Measurements from ENCODE around the gene TLCD1.

DNA sequence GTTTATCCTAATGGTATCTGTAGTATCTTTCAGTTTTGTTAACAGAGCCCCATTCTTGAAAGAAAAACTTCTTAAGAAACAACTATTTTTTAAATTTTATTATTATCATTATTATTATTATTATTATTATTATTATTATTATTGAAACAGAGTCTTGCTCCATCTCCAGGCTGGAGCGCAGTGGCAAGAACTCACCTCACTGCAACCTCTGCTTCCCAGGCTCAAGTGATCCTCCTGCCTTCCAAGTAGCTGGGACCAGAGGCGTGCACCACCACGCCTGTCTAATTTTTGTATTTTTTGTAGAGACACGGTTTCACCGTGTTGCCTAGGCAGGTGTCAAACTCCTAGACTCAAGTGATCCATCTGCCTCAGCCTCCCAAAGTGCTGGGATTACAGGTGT is 40.7 kb downstream of the TLCD1 start:
- TF ChIP-seq, protein P1, sequence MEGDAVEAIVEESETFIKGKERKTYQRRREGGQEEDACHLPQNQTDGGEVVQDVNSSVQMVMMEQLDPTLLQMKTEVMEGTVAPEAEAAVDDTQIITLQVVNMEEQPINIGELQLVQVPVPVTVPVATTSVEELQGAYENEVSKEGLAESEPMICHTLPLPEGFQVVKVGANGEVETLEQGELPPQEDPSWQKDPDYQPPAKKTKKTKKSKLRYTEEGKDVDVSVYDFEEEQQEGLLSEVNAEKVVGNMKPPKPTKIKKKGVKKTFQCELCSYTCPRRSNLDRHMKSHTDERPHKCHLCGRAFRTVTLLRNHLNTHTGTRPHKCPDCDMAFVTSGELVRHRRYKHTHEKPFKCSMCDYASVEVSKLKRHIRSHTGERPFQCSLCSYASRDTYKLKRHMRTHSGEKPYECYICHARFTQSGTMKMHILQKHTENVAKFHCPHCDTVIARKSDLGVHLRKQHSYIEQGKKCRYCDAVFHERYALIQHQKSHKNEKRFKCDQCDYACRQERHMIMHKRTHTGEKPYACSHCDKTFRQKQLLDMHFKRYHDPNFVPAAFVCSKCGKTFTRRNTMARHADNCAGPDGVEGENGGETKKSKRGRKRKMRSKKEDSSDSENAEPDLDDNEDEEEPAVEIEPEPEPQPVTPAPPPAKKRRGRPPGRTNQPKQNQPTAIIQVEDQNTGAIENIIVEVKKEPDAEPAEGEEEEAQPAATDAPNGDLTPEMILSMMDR (IDR thresholded peaks at IDR 0.05) = no peak
- TF ChIP-seq EZH2 (IDR thresholded peaks at IDR 0.05; ENCODE audit: borderline replicate concordance, insufficient read depth, low read depth, low read length, poor library complexity, severe bottlenecking) = no peak
